A172 (cell line): Measurements from ENCODE around the gene CRELD1. TPM values are rescaled to one million over a fixed set of nuclear protein-coding genes. Genes with fewer than 3 reads are reported as not detected.
"Not testable (repeated sequence)": the region's sequence is repeated elsewhere in the genome, so short reads cannot be mapped to it uniquely, and the experiment has no call there.

Experiments used
- DNase-seq: peaks from one replicate; pipeline ENCODE4 v3.0.0-alpha.2; 2015; ENCODE audit warnings: low spot score
- total RNA-seq: library from RNA; depleted of rRNA; stranded (reverse); fragments of >200 nt; shearing (Covaris generic); gene quantifications from 2 replicates; pipeline ENCODE4 v1.2.3, GENCODE V29; 2014

Gene CRELD1
- total RNA-seq, 1 experiment from 2014 or later, result 16.1 TPM

DNA sequence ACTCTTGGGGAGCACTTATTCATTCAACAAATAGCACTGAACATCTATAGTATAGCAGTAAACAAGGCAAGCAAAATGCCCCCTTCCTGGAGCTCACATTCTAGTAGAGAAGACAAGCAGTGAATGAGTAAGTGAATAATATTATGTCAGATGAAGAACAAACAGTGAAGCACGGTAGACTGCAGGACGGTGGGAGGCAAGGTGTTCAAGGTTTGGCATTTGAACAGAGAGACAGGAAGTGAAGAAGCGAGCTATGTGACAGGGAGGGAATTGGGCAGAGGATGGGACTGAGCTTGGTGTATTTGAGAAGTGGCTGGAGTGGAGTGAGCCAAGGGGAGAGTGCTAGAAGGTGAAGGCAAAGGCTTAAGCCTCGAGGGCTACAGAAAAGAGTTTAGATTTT lies 1.4 kb downstream of the CRELD1 start:
- DNase-seq, result no peak

DNA sequence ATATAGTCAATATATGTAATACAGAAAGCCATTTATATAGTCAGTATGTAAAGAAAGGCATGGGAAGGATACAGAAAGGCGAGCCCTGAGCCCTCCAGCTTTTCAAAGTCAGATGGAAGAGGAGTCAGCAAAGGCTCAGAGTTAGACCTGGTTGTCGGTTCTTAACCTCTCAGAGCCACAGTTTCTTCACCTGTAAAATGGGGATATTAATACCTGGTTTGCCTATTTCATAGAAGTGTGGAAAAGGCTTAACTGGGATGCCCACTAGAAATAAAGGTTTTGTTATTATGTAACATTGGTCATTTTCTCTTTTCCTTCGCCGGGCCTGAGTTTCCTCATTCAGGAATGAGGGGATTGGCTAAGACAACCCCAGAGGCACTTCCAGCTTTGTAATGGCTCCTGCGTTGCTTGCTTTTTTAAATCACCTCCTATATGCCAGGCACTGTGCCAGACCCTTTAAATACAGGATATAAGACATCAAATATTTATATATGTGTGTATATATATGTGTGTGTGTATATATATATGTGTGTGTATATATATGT lies 2.4 kb downstream of the CRELD1 start:
- no peak for DNase-seq

DNA sequence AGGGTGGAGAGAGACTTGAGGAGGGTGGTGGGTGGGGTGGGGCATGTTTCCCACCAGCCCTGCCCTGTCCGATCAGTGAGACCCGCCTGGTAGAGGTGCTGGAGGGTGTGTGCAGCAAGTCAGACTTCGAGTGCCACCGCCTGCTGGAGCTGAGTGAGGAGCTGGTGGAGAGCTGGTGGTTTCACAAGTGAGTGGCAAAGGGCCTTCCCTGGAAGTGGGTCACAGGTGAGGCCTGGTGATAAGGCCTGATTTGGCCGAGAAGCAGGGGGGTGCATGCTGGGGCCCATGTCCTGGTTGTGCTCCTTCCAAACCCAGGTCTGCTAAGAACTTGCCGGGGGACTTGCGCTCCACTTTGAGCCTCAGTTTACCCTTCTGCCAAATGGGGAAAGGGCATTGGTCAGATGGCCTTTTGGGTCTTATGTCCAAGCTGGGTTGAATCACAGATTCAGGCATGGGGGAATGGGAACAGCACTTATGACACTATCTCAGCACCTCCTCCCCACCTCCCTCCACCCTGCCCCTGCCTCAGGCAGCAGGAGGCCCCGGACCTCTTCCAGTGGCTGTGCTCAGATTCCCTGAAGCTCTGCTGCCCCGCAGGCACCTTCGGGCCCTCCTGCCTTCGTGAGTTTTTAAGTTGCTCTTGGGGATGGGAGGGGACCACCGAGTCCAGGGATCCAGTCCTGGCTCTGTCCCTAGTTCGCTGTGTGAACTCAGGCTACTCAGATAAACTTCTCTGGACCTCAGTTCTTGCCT lies 4.0 kb downstream of the CRELD1 start:
- no peak for DNase-seq

DNA sequence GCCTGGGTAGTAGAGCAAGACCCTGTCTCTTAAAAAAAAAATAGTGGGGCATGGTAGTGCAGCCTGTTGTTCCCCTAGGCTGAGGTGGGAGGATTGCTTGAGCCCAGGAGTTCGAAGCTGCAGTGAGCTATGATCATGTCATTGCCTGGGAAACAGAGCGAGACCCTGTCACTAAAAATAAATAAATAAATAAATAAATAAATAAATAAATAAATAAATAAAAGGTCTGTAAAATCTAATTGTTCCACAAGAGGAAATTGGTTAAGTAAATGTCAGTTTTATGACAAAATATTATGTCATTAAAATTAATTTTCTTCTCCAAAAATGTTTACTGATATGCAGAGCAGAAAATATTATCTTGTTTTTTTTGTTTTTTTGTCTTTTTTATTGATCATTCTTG lies 5.3 kb downstream of the CRELD1 start:
- DNase-seq, result no peak

DNA sequence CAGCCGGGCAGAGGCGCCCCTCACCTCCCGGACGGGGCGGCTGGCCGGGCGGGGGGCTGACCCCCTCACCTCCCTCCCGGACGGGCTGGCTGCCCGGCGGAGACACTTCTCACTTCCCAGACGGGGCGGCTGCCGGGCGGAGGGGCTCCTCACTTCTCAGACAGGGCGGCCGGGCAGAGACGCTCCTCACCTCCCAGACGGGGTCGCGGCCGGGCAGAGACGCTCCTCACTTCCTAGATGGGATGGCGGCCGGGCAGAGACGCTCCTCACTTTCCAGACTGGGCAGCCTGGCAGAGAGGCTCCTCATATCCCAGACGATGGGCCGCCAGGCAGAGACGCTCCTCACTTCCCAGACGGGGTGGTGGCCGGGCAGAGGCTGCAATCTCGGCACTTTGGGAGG lies 6.3 kb downstream of the CRELD1 start:
- not testable (repeated sequence) for DNase-seq

DNA sequence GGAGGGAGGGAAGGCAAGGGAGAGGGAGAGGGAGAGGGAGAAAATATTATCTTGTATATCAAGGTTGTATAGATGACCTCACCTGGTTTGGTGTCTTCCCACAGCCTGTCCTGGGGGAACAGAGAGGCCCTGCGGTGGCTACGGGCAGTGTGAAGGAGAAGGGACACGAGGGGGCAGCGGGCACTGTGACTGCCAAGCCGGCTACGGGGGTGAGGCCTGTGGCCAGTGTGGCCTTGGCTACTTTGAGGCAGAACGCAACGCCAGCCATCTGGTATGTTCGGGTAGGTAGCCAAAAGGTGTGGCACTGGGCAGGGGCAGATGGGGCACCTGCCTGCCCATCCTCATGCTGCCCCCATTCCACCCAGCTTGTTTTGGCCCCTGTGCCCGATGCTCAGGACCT lies 7.1 kb downstream of the CRELD1 start:
- DNase-seq, result no peak

DNA sequence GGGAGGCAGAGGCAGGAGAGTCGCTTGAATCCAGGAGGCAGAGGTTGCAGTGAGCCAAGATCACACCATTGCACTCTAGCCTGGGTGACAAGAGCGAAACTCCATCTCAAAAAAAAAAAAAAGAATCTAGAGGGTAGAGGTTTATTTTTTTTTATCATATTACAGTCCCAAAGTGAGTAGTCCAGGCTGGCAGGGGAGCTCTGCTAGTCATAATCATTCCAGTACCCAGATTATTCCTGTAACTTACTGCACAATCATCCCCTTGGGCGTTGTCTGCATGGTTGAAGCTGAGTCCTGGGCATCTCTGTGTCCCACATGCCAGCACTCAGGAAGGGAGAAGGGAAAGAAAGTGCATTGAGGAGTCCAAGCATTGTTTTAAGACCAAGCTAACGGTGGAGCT lies 8.5 kb downstream of the CRELD1 start:
- DNase-seq, result no peak

DNA sequence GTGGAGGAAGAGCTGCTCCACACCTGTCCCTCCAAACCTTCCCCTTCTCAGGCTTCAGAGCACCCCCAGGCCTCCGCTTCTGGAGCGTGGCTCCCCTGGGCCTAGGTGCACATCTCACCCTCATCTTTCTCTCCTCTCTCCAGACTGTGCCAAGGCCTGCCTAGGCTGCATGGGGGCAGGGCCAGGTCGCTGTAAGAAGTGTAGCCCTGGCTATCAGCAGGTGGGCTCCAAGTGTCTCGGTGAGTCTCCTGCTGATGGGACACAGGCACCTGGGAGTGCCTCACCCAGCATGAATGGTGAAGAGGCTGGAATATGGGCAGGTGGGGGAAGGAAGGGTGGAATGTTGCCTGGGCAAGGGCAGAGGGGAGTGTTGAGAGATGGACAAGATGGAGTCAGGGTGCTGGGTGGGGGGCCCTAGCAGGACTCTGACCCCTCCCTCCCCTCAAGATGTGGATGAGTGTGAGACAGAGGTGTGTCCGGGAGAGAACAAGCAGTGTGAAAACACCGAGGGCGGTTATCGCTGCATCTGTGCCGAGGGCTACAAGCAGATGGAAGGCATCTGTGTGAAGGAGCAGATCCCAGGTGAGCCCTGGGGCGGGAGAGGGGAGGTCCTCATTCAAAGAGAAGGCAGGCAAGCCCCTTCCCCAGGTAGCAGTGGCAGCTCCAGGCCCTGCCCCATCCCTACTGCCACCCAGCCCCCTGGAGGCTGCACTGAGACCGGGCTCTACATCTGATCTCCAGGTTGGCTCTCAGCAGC lies 9.5 kb downstream of the CRELD1 start:
- DNase-seq, result no peak

DNA sequence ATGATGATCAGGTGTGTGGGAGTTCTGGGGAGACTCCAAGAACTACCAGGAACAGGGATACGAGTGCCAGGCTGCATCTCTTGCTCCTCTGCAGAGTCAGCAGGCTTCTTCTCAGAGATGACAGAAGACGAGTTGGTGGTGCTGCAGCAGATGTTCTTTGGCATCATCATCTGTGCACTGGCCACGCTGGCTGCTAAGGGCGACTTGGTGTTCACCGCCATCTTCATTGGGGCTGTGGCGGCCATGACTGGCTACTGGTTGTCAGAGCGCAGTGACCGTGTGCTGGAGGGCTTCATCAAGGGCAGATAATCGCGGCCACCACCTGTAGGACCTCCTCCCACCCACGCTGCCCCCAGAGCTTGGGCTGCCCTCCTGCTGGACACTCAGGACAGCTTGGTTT lies 10.6 kb downstream of the CRELD1 start:
- no peak for DNase-seq

DNA sequence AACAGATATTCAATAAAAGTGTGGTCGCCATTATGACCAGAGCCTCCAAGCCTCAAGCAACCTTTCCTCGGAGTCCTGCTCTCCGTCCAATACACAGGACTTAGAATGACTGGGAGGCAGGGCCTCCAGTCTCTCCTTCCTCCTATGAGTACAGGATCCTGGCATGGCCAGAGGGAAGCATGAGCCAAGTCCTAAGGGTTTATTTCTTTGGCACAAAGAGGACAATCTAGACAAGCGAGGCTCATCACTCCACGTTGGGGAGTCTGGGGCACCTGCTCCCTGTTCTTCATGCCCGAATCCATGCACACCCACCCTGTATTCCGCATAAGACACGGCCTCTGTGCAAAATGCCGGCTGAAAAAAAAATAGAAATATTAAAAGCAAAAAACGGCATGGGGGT lies 11.7 kb downstream of the CRELD1 start:
- no peak for DNase-seq

DNA sequence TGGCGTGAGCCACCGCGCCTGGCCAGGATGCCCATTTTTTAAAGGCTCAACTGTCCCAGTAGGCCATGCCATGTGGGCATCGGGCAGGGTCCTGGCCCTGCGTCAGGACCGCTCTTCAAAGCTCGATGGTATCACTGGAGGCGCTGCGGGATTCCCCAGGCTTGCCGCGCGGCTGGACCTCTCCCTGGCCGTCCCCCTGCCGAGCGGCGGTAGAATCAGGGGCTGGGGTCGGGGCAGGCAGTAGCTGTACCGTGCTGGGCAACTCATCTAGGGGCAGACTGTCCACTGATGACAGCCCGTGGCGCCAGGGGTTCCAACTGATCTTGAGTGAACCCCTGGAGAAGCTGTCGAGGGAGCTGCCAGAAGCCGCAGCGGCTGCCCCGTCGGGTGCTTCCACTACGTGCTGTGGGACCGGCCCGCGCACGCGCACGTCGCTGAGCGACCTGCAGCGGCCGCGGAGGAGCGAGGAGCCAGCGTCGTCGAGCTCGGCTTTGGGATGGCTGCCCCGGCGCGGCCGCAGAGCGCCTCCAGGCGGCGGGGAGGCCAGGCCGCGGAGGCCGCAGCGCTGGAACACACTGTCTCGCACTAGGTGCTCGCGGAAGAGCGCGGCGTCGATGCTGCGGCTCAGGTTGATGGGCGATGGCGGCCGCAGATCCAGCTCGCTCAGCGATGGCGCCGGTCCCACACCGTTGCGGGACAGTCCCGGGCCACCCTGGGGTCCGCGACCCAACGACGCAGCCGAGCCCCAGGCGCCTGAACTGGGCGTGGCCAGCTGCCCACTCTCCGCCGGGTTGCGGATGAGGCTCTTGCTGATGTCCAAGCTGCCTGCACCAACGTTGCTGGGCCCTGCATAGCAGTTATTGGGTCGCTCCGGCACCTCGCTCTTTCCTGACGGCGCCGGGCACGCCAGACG lies 12.7 kb downstream of the CRELD1 start:
- no peak for DNase-seq

DNA sequence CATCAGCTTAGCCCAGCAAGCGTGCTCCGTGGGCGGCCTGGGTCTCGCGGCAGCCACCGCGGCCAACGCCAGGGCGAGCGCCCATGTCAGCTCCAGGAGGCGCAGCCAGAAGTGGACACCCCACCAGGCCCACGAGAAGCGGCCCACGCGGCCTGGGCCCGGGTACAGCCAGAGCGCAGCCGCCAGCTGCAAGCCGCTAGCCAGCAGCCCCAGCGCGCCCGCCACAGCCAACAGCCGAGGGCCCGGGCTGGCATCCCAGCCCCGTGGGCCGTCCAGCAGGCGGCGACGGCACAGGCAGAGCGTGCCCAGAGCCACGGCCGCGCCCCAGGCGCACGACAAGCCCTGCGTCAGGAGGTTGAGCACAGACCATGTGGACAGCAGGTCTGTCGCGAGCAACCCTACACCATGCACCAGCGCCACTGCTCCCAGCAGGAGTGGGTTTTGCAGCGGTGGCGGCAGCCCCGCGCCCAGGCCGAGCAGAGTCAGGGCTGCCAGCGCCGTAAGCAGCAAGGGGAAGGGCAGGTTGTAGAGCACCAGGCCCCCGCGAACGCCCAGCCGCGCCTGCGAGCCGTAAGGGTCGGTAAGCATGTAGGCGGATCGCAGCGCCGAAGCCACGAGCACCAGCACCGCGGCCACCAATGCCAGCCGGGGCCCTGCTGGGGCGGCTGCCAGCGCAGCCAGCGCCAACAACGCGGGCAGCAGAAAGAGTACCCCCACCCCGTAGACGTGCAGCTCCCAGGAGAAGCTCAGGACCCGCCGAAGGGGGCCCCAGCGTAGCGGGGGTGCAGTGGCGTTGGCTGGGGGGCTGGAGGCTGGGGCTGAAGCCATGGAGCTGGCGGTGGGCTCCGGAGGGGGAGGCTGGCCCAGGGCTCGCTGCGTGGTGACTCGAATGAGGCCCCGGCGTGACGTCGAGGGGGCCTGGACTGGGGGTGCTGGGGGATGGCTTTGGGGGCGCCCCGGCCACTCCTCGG lies 13.7 kb downstream of the CRELD1 start:
- DNase-seq, result no peak

DNA sequence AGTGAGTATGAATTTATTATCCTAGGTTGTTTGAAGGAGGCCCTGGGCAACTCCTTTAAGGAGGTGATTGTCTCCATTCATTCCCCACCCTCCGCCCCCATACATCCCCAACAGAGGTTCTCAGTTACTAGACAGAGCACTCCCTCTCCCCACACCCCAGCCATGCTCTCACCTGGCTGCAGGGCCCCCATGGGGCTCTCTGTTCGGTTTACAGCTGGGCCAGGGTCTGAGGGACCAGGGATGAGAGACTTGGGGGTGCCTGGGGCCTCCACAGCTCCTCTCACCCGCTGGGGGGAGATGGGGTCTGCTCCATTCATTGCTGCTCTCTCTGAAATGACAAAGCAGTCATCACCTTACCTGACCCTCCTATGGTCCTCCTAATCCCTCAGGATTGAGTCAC lies 15.0 kb downstream of the CRELD1 start:
- no peak for DNase-seq

DNA sequence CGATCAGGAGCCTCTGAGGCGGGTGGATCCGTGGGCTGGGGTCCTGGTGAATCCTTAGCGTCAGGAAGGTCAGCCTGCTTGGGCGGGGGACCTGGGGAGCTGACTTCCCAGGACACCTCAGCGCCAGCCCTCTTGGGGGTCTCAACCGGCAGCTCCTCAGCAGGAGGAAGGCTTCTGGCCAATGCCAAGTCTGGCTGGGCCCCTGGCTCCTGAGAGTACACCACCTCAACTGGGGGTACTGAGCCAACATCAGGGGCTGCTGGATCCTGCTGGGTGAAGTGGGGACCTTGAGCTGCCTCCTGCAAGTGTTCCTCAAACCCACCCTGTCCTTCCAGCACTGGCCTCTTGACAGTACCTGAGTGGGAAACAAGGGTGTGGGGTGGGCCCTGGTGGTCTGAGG lies 15.5 kb downstream of the CRELD1 start:
- DNase-seq, result no peak

DNA sequence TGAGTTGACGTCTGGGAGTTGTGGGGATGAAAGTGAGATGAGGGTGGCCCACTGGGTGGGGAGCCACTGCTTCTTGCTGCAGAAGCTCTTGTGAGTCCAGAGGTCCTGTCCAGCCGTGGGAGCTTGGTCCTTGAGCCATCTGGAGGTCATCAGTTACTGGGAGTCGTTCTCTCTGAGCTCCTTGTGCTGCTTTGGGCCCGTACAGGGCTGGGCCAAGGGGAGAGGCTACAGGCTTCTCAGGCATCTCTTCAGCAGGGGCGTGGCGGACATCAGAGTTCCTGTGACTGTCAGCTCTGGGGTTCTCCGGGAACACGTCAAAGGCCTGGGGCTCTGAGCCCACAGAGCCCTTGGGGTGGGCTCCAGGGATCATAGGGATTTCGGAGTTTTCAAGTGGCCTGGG lies 16.0 kb downstream of the CRELD1 start:
- DNase-seq, result no peak

DNA sequence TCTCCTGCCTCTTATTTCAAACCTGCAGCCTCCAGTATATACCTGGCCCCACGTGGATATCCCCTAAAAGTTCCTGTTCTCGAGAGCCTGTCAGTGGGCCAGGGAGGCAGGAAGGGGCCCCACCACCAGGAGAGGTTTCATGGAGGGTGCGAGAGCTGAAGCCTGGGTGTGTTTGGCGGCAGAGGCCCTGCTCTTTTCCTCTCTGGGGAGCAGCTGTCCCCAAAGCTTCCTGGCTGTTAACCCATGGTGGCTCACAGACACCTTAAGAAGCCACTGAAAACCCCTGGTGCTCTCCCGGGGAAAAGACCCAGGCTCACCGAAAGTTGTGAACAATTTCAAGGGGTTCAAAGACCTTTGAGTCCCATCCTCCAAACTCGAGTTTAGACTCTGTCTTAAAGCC lies 17.5 kb downstream of the CRELD1 start:
- DNase-seq, result no peak

DNA sequence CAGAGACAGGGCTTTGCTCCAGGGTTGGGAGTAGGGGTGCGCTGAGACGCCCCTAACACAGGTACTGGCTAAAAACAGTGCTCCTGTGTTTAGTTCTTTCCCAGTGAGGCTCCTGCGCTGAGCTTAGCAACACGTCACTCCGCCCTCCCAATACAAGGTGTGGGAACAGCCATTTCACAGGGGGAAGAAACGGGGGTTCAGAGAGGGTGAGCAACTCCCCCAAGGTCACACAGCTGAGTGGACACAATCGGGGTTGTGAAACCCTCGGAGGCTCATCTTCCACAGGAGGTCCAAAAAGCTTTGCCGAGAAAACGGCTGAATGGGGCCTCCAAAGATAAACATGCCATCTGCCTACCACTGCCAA lies 17.9 kb downstream of the CRELD1 start:
- DNase-seq, result no peak

DNA sequence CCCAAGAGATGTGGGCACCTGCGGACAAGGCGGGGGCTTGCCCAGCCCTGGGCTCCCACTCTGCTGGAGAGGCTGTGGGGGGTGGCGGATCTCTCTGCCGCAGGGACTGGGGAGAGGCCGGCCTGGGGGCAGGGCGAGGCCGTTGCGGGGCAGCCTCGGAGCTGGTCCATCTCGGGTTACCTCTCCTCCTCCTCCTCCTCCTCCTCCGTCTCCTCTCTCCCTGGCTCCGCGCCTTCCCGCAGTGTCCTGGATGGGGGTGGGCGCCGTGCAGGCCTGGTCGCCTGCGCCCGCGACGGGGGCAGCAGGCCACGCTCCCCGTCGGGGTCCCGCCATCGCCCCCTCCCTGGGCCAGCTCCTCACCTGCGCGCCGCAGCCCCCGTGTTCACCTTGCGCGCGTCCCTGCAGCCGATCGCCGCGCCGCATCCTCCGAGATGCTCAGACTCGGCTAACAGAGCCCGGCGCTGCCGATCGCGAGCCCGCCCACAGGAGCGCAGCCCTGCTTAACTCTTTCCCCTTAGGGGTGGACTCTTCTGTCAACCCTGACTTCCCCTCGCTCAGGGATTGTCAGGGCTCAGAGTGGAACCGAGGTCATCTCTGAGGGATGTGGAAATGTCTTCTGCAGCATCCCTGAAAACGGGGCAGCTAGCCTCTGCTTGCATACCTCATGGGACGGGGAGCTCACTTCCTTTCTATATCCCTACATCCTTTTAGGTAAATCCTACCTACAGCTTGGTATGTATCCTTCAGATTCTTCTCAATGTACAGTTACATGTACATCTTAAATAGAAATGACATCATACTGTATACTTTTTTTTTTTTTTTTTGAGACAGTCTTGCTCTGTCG lies 18.6 kb downstream of the CRELD1 start, which contains the start of gene PRRT3:
Gene PRRT3, minus strand, starts transcription at position 447 of the 844 bp plus-strand sequence. CDS start 2,293 bp downstream, outside the sequence.
- peak; percentile 44 for DNase-seq

DNA sequence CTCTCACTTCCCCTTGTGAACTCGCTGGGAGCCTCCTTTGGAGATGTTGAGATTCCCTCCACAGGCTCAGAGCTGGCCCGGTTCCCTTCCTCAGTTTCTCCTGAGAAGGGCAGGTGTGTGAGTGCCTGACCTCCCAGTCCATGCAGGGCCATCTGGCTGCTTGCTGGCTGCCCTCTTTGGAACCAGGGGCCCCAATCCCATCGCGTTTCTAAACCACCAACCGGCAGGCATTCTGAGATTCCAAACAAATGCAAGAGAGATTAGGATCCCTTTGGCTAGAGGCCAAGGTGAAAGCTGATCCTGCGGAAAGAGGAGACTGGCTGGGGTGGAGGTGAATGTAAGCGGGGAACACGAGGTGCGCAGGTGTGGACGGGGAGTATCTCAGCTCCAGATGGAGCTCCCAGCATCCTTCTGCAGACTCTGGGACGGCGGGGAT lies 21.5 kb downstream of the CRELD1 start:
- no peak for DNase-seq
